Lung (tissue), 12 donors: ENCODE results near the gene PTP4A2. TPM values are rescaled to one million over a fixed set of nuclear protein-coding genes. Genes with fewer than 3 reads are reported as not detected.

Source experiments
- ATAC-seq: fragments of 200-7000 bp; cut with Tn5 transposase; one replicate; pipeline ENCODE4 v1.9.1; 2020; ENCODE audit warnings: moderate number of reproducible peaks; ENCODE audit not compliant: insufficient read depth, low FRiP score
- DNase-seq, 3 donors: peaks; one replicate each; pipeline ENCODE4 v3.0.0-alpha.2; 2013 to 2017
- H3K27ac ChIP-seq, 2 donors: one replicate each; pipeline ENCODE4 v1.5.1; 2013; ENCODE audit warnings: mild to moderate bottlenecking in 2 of 2, moderate library complexity in 2 of 2, control low read depth in 1 of 2, inconsistent platforms in 1 of 2, low read depth in 1 of 2, low read length in 1 of 2
- H3K27me3 ChIP-seq, 3 donors: one replicate each; pipeline ENCODE4 v1.5.1; 2013; ENCODE audit warnings: low read length in 2 of 3; ENCODE audit not compliant: control insufficient read depth in 3 of 3, insufficient read depth in 3 of 3
- H3K36me3 ChIP-seq, 4 donors: one replicate each; pipeline ENCODE4 v1.5.1; 2013; ENCODE audit warnings: low read length in 4 of 4, mild to moderate bottlenecking in 1 of 4, moderate library complexity in 1 of 4; ENCODE audit not compliant: control insufficient read depth in 4 of 4, insufficient read depth in 4 of 4
- H3K4me1 ChIP-seq, 5 donors: one replicate each; pipeline ENCODE4 v1.5.1; 2013; ENCODE audit warnings: low read length in 5 of 5, mild to moderate bottlenecking in 2 of 5, moderate library complexity in 1 of 5; ENCODE audit not compliant: control insufficient read depth in 5 of 5, insufficient read depth in 5 of 5
- H3K4me3 ChIP-seq: one replicate; pipeline ENCODE4 v1.5.1; 2013; ENCODE audit warnings: mild to moderate bottlenecking, control low read depth, moderate library complexity
- H3K9ac ChIP-seq, 2 donors: one replicate each; pipeline ENCODE4 v1.5.1; 2013; ENCODE audit warnings: low read length in 2 of 2, control low read depth in 1 of 2; ENCODE audit not compliant: insufficient read depth in 1 of 2
- H3K9me3 ChIP-seq, 4 donors: one replicate each; pipeline ENCODE4 v1.5.1; 2013; ENCODE audit warnings: low read length in 3 of 4, mild to moderate bottlenecking in 1 of 4, moderate library complexity in 1 of 4; ENCODE audit not compliant: control insufficient read depth in 4 of 4, insufficient read depth in 3 of 4
- CTCF ChIP-seq: IDR thresholded peaks from 2 replicates; pipeline ENCODE4 v1.5.1; 2012; ENCODE audit warnings: mild to moderate bottlenecking; ENCODE audit errors: control extremely low read depth, extremely low read depth
- WGBS, 2 donors: extraction: QIAGEN DNeasy Blood & Tissue Kit; methylation state at CpG; one replicate each; pipeline ENCODE4 v1.1.7; 2013; 5-methylcytosine and 5-hydroxymethylcytosine counted together
- polyA plus RNA-seq, 2 donors: library from polyadenylated mRNA; stranded (reverse); fragments of 200-250 nt; gene quantifications; one replicate each; pipeline ENCODE4 v1.2.1, GENCODE V29; 2013
- total RNA-seq, 2 donors: library from RNA; depleted of rRNA in 1 of 2; stranded (reverse); fragments of >200 nt in 1 of 2; gene quantifications; one replicate each; pipeline ENCODE4 v1.2.1, GENCODE V29; 2014 to 2021
- donor health status: control.
- donor health status: control.
- donor health status: Bipolar disorder and iron deficiency.
- donor health status: healthy.
- donor health status: DM: yes; HTN: yes; CAD: no.

PTP4A2 gene
- total and polyA plus RNA-seq, 4 donors, result 90.4 to 274 (median 163) TPM

- H3K27me3 ChIP-seq, result no peaks in the 10 kb centered on the region
- ATAC-seq (no peak), DNase-seq (no peak)
- H3K4me3 ChIP-seq, result no peak overlapping the region
- H3K9ac ChIP-seq, result no peak overlapping the region
- TF ChIP-seq CTCF, result no peak
- H3K4me1 ChIP-seq, result no peaks in the 10 kb centered on the region
- WGBS, 2 donors, result 95 to 97% methylated on average over 3 of the region's 3 CpGs
- no peaks in the 10 kb centered on the region for H3K36me3 ChIP-seq
- no peaks in the 10 kb centered on the region for H3K9me3 ChIP-seq
- H3K27ac ChIP-seq, result no peak overlapping the region
Observed at GRCh38 chr1:31883357-31883942, 54.7 kb downstream of the PTP4A2 start.

GRCh38 chr1:31881688-31882000 is 56.5 kb downstream of the PTP4A2 start:
- H3K9ac ChIP-seq, result no peak overlapping the region
- no peaks in the 10 kb centered on the region for H3K27me3 ChIP-seq
- H3K27ac ChIP-seq, result no peak overlapping the region
- WGBS, 2 donors, result 57 to 68% methylated on average over 5 of the region's 5 CpGs
- no peaks in the 10 kb centered on the region for H3K36me3 ChIP-seq
- DNase-seq, result peak; percentile 23 to 62 (median 27)
- no peak for TF ChIP-seq CTCF
- H3K4me1 ChIP-seq, result no peaks in the 10 kb centered on the region
- ATAC-seq, result no peak
- no peak overlapping the region for H3K4me3 ChIP-seq
- no peaks in the 10 kb centered on the region for H3K9me3 ChIP-seq

GRCh38 chr1:31880957-31881687 is 57.0 kb downstream of the PTP4A2 start:
- DNase-seq (no peak), ATAC-seq (no peak)
- TF ChIP-seq CTCF, result no peak
- Histone ChIP-seq H3K9me3 (no peaks in the 10 kb centered on the region), H3K27ac (no peak overlapping the region), H3K36me3 (no peaks in the 10 kb centered on the region), H3K4me1 (no peaks in the 10 kb centered on the region), H3K27me3 (no peaks in the 10 kb centered on the region), H3K4me3 (no peak overlapping the region), H3K9ac (no peak overlapping the region)
- whole genome bisulfite sequencing, 2 donors, result 57 to 76% methylated on average over 8 of the region's 8 CpGs
